ENCODE data around the gene ABCB9. TPM values are rescaled to one million over a fixed set of nuclear protein-coding genes. Genes with fewer than 3 reads are reported as not detected.
"Not testable (repeated sequence)": the region's sequence is repeated elsewhere in the genome, so short reads cannot be mapped to it uniquely, and the experiment has no call there.

ABCB9 gene
- total and polyA plus RNA-seq, 7 donors: 1.2 to 5.3 (median 3.0) TPM

GRCh38 chr12:122893208-122894153 is 72.8 kb downstream of the ABCB9 start:
- WGBS, 2 donors: 23 to 66% methylated on average over 7 of the region's 7 CpGs
- Histone ChIP-seq H3K27me3 (no peaks in the 10 kb centered on the region), H3K4me3 (no peak overlapping the region), H3K36me3 (no peaks in the 10 kb centered on the region), H3K27ac (peak overlapping the region; percentile 77 to 84 (median 83)), H3K4me1 (peaks cover 0 to 57% (median 52%) of the 10 kb centered on the region in 4 donors), H3K9me3 (no peaks in the 10 kb centered on the region)
- TF ChIP-seq CTCF (IDR thresholded peaks at IDR 0.05) (no peak), EP300 (IDR thresholded peaks at IDR 0.05) (no peak), POLR2AphosphoS5 (IDR thresholded peaks at IDR 0.05) (no peak), POLR2A (IDR thresholded peaks at IDR 0.05) (no peak)
- DNase-seq: no peak
- intact Hi-C loops (cut with DNase I): no loop called here

GRCh38 chr12:122892724-122893123 is 73.5 kb downstream of the ABCB9 start:
- H3K27ac ChIP-seq: peak overlapping the region; percentile 3 to 84 (median 47)
- H3K4me3 ChIP-seq; H3K9me3 ChIP-seq; H3K27me3 ChIP-seq; DNase-seq; H3K36me3 ChIP-seq; intact Hi-C loops (cut with DNase I): not testable (repeated sequence)
- H3K4me1 ChIP-seq: peaks cover 0 to 65% (median 59%) of the 10 kb centered on the region in 4 donors
- 81 to 91% methylated on average over 9 of the region's 9 CpGs for WGBS, 2 donors

GRCh38 chr12:122891661-122892525 is 74.4 kb downstream of the ABCB9 start:
- H3K9me3 ChIP-seq: no peaks in the 10 kb centered on the region
- TF ChIP-seq EP300 (IDR thresholded peaks at IDR 0.05) (no peak), POLR2AphosphoS5 (IDR thresholded peaks at IDR 0.05) (no peak), POLR2A (IDR thresholded peaks at IDR 0.05) (no peak), CTCF (IDR thresholded peaks at IDR 0.05) (no peak)

GRCh38 chr12:122889761-122890520 is 76.3 kb downstream of the ABCB9 start:
- intact Hi-C loops (cut with DNase I): no loop called here
- Histone ChIP-seq H3K9me3 (no peaks in the 10 kb centered on the region), H3K27ac (peak overlapping the region in 2 of 4 donors; percentile 61 to 84), H3K4me1 (peaks cover 0 to 75% (median 65%) of the 10 kb centered on the region in 4 donors), H3K4me3 (no peak overlapping the region), H3K36me3 (no peaks in the 10 kb centered on the region), H3K27me3 (no peaks in the 10 kb centered on the region)
- WGBS, 2 donors: 49 to 62% methylated on average over 13 of the region's 13 CpGs
- no peak for DNase-seq
- TF ChIP-seq POLR2AphosphoS5 (IDR thresholded peaks at IDR 0.05) (no peak), CTCF (IDR thresholded peaks at IDR 0.05) (no peak), EP300 (IDR thresholded peaks at IDR 0.05) (no peak), POLR2A (IDR thresholded peaks at IDR 0.05) (no peak)

More at GRCh38 chr12:122891661-122892525, 74.4 kb downstream of the ABCB9 start:
- H3K36me3 ChIP-seq: no peaks in the 10 kb centered on the region
- H3K4me3 ChIP-seq: no peak overlapping the region
- peaks cover 0 to 73% (median 67%) of the 10 kb centered on the region in 4 donors for H3K4me1 ChIP-seq
- intact Hi-C loops (cut with DNase I): no loop called here
- 11 to 43% methylated on average over 10 of the region's 10 CpGs for WGBS, 2 donors
- H3K27me3 ChIP-seq: no peaks in the 10 kb centered on the region
- peak overlapping the region; percentile 3 to 84 (median 50) for H3K27ac ChIP-seq
- DNase-seq: no peak

All from sigmoid colon (tissue), 7 donors.